GM06990 (cell line): Measurements from ENCODE around the gene PRKCZ.

Experiments used
- DNase-seq: peaks from one replicate; pipeline ENCODE4 v3.0.0-alpha.2; 2011; ENCODE audit not compliant: insufficient read length; ENCODE audit errors: extremely low read depth
- H3K27me3 ChIP-seq: replicated peaks from 2 replicates; pipeline ENCODE4 v1.6.0; 2011; ENCODE audit warnings: low read length; ENCODE audit not compliant: control insufficient read depth, insufficient read depth
- H3K36me3 ChIP-seq: 2 replicates; pipeline ENCODE4 v1.5.1; 2011; ENCODE audit warnings: low read length; ENCODE audit not compliant: control insufficient read depth, insufficient read depth
- H3K4me3 ChIP-seq: replicated peaks from 2 replicates; pipeline ENCODE4 v1.5.1; 2011; ENCODE audit warnings: low read depth, mild to moderate bottlenecking, control low read depth, low read length
- CTCF ChIP-seq: IDR thresholded peaks from 2 replicates; pipeline ENCODE4 v1.5.1; 2011; ENCODE audit warnings: low read length, control low read depth, mild to moderate bottlenecking, inconsistent platforms; ENCODE audit not compliant: insufficient read depth, poor library complexity, severe bottlenecking

The PRKCZ gene

GRCh38 chr1:2200308-2200943 lies 150.2 kb downstream of the PRKCZ start:
- H3K4me3 ChIP-seq: no peak overlapping the region
- no peaks in the 10 kb centered on the region for H3K36me3 ChIP-seq
- DNase-seq: no peak
- no peaks in the 10 kb centered on the region for H3K27me3 ChIP-seq
- TF ChIP-seq CTCF: no peak

- Histone ChIP-seq H3K36me3 (no peaks in the 10 kb centered on the region), H3K27me3 (no peaks in the 10 kb centered on the region; the same call in 1 of the 2 replicates), H3K4me3 (no peak overlapping the region)
- no peak for DNase-seq
- TF ChIP-seq CTCF: no peak
Measured at GRCh38 chr1:2201062-2201461, 150.9 kb downstream of the PRKCZ start.

GRCh38 chr1:2202008-2202575 lies 151.9 kb downstream of the PRKCZ start:
- Histone ChIP-seq H3K4me3 (no peak overlapping the region), H3K27me3 (no peaks in the 10 kb centered on the region; the same call in 1 of the 2 replicates), H3K36me3 (no peaks in the 10 kb centered on the region)
- TF ChIP-seq CTCF: no peak
- DNase-seq: no peak

- no peak for DNase-seq
- no peak overlapping the region for H3K4me3 ChIP-seq
- no peaks in the 10 kb centered on the region for H3K36me3 ChIP-seq
Measured at GRCh38 chr1:2202843-2203601, 152.8 kb downstream of the PRKCZ start.

More at GRCh38 chr1:2202843-2203601, 152.8 kb downstream of the PRKCZ start:
- no peak for TF ChIP-seq CTCF
- H3K27me3 ChIP-seq: no peaks in the 10 kb centered on the region; the same call in 1 of the 2 replicates
